Neutrophil (primary cell): Measurements from ENCODE around the gene POU2AF2.

Experiments used
- H3K27ac ChIP-seq: fragments of 200-600 bp; sonication (generic); 2 replicates; pipeline ENCODE4 v1.5.1; 2016; ENCODE audit warnings: mild to moderate bottlenecking, moderate library complexity
- H3K27me3 ChIP-seq: fragments of 200-600 bp; sonication (generic); 2 replicates; pipeline ENCODE4 v1.6.0; 2016; ENCODE audit warnings: mild to moderate bottlenecking
- H3K36me3 ChIP-seq: fragments of 200-600 bp; sonication (generic); 2 replicates; pipeline ENCODE4 v1.5.1; 2017
- H3K4me1 ChIP-seq, 2 experiments: fragments of 200-600 bp in 1 of 2; sonication (generic) in 1 of 2; 1 replicate in 1 of 2; 2 replicates in 1 of 2; pipeline versions ENCODE4 v1.5.1 to v1.6.1; 2013 to 2016; ENCODE audit warnings: low read depth in 1 of 2, low read length in 1 of 2, mild to moderate bottlenecking in 1 of 2, moderate library complexity in 1 of 2; ENCODE audit not compliant: control insufficient read depth in 1 of 2, insufficient read depth in 1 of 2
- H3K4me3 ChIP-seq, 2 experiments: fragments of 200-600 bp in 1 of 2; sonication (generic) in 1 of 2; 1 replicate in 1 of 2; 2 replicates in 1 of 2; pipeline ENCODE4 v1.5.1; 2013 to 2016; ENCODE audit warnings: low read depth in 1 of 2, low read length in 1 of 2, mild to moderate bottlenecking in 1 of 2, moderate library complexity in 1 of 2
- H3K9me3 ChIP-seq: fragments of 200-600 bp; sonication (generic); 2 replicates; pipeline ENCODE4 v1.5.1; 2016
- TF ChIP-seq, protein P1 (sequence below): fragments of 200-600 bp; sonication (generic); IDR thresholded peaks from 2 replicates; pipeline ENCODE4 v1.5.1; 2016; ENCODE audit warnings: antibody characterized with exemption

The POU2AF2 gene

DNA sequence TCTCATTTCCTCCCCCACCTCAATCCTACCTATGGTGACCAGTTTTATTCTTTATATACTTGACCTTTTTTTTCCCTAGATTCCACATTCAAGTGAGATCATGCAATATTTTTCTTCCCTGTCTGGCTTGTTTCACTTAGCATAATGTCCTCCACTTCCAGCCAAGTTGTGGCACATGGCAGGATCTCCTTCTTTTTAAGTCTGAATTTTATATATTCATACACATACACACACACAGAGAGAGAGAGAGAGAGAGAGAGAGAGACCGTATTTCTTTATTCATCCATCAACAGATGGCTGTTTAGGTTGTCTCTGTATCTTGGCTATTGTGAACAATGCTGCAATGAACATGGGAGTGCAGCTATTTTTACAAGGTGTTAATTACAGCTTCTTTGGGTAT is 1.4 kb downstream of the POU2AF2 start:
- H3K27me3 ChIP-seq = no peaks in the 10 kb centered on the region
- no peaks in the 10 kb centered on the region for H3K36me3 ChIP-seq
- no peaks in the 10 kb centered on the region for H3K4me1 ChIP-seq
- no peaks in the 10 kb centered on the region for H3K9me3 ChIP-seq
- H3K27ac ChIP-seq = no peak overlapping the region
- H3K4me3 ChIP-seq = no peak overlapping the region
- TF ChIP-seq, protein P1, sequence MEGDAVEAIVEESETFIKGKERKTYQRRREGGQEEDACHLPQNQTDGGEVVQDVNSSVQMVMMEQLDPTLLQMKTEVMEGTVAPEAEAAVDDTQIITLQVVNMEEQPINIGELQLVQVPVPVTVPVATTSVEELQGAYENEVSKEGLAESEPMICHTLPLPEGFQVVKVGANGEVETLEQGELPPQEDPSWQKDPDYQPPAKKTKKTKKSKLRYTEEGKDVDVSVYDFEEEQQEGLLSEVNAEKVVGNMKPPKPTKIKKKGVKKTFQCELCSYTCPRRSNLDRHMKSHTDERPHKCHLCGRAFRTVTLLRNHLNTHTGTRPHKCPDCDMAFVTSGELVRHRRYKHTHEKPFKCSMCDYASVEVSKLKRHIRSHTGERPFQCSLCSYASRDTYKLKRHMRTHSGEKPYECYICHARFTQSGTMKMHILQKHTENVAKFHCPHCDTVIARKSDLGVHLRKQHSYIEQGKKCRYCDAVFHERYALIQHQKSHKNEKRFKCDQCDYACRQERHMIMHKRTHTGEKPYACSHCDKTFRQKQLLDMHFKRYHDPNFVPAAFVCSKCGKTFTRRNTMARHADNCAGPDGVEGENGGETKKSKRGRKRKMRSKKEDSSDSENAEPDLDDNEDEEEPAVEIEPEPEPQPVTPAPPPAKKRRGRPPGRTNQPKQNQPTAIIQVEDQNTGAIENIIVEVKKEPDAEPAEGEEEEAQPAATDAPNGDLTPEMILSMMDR = no peak

DNA sequence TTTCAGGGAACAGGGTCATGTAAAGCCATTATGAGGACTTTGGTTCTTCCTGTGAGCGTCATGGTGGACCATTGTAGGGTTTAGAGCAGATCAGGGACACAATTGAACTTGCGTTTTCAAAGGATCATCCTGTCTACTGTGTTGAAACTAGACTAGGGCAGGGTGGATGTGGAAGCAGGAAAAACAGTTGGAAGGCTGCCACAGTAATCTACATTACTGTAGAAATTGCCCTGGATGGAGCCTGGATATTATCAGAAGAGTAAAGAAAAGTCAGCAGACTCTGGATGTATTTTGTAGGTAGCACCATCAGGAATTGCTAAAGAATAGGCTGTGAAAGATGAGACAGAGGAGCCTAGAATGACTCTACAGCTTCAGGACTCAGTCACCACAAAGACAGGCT is 5.4 kb downstream of the POU2AF2 start:
- H3K4me1 ChIP-seq = no peaks in the 10 kb centered on the region
- TF ChIP-seq, protein P1 = no peak

DNA sequence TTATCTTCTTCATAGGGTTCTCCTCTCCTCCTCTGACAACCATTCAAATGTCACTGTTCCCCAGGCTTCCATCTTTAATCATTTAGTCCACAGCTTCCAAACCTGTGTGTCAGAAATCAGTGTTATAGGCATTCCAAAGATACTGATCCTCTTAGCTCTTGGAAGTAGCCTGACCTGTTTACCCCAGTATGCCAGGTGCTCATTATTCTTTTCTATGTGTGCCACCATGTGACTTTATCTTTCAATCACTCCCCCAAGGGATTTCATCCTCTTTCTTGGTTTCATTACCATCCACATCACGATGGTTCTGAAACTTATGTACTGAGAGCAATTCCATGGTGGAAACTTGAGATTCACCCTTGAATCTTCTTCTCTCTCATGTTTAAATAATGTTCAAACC is 7.6 kb downstream of the POU2AF2 start:
- H3K9me3 ChIP-seq = no peaks in the 10 kb centered on the region

More for the DNA sequence above, 5.4 kb downstream of the POU2AF2 start:
- no peaks in the 10 kb centered on the region for H3K36me3 ChIP-seq
- H3K9me3 ChIP-seq = no peaks in the 10 kb centered on the region
- no peak overlapping the region for H3K27ac ChIP-seq
- H3K4me3 ChIP-seq = no peak overlapping the region
- no peaks in the 10 kb centered on the region for H3K27me3 ChIP-seq

DNA sequence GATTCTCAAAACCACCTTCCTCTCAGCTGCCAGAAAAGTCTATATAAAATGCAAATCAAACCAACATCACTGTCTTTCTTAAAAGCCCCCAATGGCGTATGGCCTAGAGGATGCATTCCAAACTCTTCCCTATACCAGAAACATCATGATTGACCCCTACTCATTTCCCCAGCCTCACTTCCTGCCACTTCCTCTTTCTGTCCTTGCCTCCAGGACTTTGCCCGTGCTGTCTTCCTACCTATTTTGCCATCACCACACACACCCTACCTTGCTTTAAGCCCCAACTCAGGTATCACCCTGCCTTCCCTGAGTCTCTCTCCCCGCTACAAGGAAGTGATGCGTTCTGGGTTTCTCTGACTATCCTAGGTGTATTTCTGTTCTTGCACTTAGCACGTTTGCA is 8.1 kb downstream of the POU2AF2 start:
- H3K27ac ChIP-seq = no peak overlapping the region
- no peaks in the 10 kb centered on the region for H3K27me3 ChIP-seq
- no peaks in the 10 kb centered on the region for H3K9me3 ChIP-seq
- TF ChIP-seq, protein P1 = no peak
- H3K4me3 ChIP-seq = no peak overlapping the region
- H3K36me3 ChIP-seq = no peaks in the 10 kb centered on the region
- no peaks in the 10 kb centered on the region for H3K4me1 ChIP-seq

More for the DNA sequence above, 7.6 kb downstream of the POU2AF2 start:
- no peak overlapping the region for H3K4me3 ChIP-seq
- H3K27me3 ChIP-seq = no peaks in the 10 kb centered on the region
- H3K4me1 ChIP-seq = no peaks in the 10 kb centered on the region
- H3K36me3 ChIP-seq = no peaks in the 10 kb centered on the region
- no peak overlapping the region for H3K27ac ChIP-seq
- TF ChIP-seq, protein P1 = no peak

DNA sequence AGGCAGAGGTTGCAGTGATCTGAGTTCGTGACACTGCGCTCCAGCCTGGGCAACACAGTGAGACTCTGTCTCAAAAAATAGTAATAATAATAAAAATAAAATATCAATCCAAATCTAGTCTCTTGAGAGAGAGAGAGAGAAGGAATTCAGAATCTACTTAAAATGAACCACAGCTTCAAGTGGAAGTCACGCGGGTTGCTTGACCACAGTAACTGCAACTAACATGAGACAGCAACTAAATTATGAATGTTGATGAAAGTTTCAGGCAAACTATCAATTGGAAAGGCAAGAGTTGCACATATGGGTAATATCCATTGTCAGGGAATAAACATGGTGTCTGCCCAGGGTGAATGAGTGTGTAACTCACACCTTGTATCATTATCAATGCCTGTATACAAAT is 12.5 kb downstream of the POU2AF2 start:
- TF ChIP-seq, protein P1 = no peak
- no peak overlapping the region for H3K4me3 ChIP-seq
- no peaks in the 10 kb centered on the region for H3K27me3 ChIP-seq
- H3K36me3 ChIP-seq = no peaks in the 10 kb centered on the region
- H3K27ac ChIP-seq = no peak overlapping the region
- no peaks in the 10 kb centered on the region for H3K4me1 ChIP-seq
- H3K9me3 ChIP-seq = no peaks in the 10 kb centered on the region

DNA sequence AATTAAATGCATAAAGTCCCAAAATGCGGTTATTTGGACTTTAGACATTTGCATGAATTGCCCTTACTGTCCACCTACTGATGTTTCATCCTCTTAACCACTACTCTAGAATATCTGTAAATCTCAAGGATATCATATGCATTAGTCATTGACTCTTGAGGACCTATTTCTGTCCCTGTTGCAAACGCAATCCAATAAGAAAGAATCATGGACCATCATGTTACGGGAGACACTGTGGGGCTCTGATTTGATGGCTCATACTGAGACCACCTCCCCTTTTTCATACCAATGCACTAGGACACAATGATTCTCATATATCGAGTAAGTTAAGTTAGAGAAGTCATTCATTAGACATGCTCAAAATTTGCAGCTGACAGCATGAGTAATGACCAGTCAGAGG is 14.4 kb downstream of the POU2AF2 start:
- Histone ChIP-seq H3K36me3 (no peaks in the 10 kb centered on the region), H3K27me3 (no peaks in the 10 kb centered on the region), H3K4me3 (no peak overlapping the region), H3K4me1 (no peaks in the 10 kb centered on the region), H3K27ac (no peak overlapping the region), H3K9me3 (no peaks in the 10 kb centered on the region)
- TF ChIP-seq, protein P1 = no peak
